GM12878 (cell line): Measurements from ENCODE around the gene TCF12. TPM values are rescaled to one million over a fixed set of nuclear protein-coding genes. Genes with fewer than 3 reads are reported as not detected.

ENCODE experiments used
- ATAC-seq: fragments of 200-7000 bp; cut with Tn5 transposase; 3 replicates; pipeline ENCODE4 v1.9.1; 2020; ENCODE audit warnings: mild to moderate bottlenecking, moderate library complexity
- BruUV-seq: library from RNA; stranded (reverse); fragments of 400-500 nt; replicated peaks from 2 replicates; lab custom pipeline; 2021; lab: Mats Ljungman, UMichigan
- CTCF ChIA-PET: fragments of 300-600 bp; sonication (Branson Sonifier 250); formaldehyde crosslinking; extraction: SDS; loops from one replicate; lab custom pipeline; 2021; ENCODE audit warnings: inconsistent platforms; lab: Yijun Ruan, JAX
- POLR2A ChIA-PET: fragments of 350-600 bp; formaldehyde crosslinking; extraction: SDS; loops from one replicate; lab custom pipeline; 2021; ENCODE audit warnings: inconsistent platforms; lab: Charles Lee
- RAD21 ChIA-PET: fragments of 300-600 bp; sonication (Branson Sonifier 250); formaldehyde crosslinking; loops from one replicate; lab custom pipeline; 2023; ENCODE audit warnings: antibody characterized with exemption; ENCODE audit not compliant: unreplicated experiment; lab: Charles Lee
- SMC1A ChIA-PET: fragments of 300-600 bp; sonication (Branson Sonifier 250); formaldehyde crosslinking; loops from one replicate; lab custom pipeline; 2023; ENCODE audit not compliant: unreplicated experiment, uncharacterized antibody; lab: Charles Lee
- DNase-seq: peaks from one replicate; pipeline ENCODE4 v3.0.0-alpha.2; 2011; ENCODE audit warnings: low read depth, low spot score
- FAIRE-seq: peaks from 3 replicates; lab custom pipeline; 2011; peaks lifted over from hg19 to GRCh38; lab: Jason Lieb, UNC
- H2AFZ ChIP-seq: 2 replicates; pipeline ENCODE4 v1.6.0; 2011; ENCODE audit warnings: low read depth, low read length, control low read depth; ENCODE audit not compliant: control insufficient read depth
- H3K27ac ChIP-seq: 2 replicates; pipeline ENCODE4 v1.5.1; 2011; ENCODE audit warnings: control low read depth; ENCODE audit not compliant: control insufficient read depth, insufficient read depth
- H3K27me3 ChIP-seq, 2 experiments: replicated peaks in 1 of 2; 2 replicates each; pipeline versions ENCODE4 v1.6.0 to v1.6.1; 2011; ENCODE audit warnings: low read length in 1 of 2; ENCODE audit not compliant: control insufficient read depth in 2 of 2, insufficient read depth in 2 of 2
- H3K36me3 ChIP-seq, 2 experiments: 2 replicates each; pipeline ENCODE4 v1.5.1; 2011; ENCODE audit warnings: low read length in 1 of 2; ENCODE audit not compliant: control insufficient read depth in 2 of 2, insufficient read depth in 2 of 2
- H3K4me1 ChIP-seq: 2 replicates; pipeline ENCODE4 v1.6.1; 2011; ENCODE audit warnings: mild to moderate bottlenecking, low read length, moderate library complexity, mixed read lengths; ENCODE audit not compliant: control insufficient read depth, insufficient read depth
- H3K4me2 ChIP-seq: 2 replicates; pipeline ENCODE4 v1.6.0; 2011; ENCODE audit warnings: control low read depth; ENCODE audit not compliant: control insufficient read depth, insufficient read depth
- H3K4me3 ChIP-seq: fragments of 200-600 bp; sonication (generic); 2 replicates; pipeline ENCODE4 v1.5.1; 2016
- H3K79me2 ChIP-seq: 2 replicates; pipeline ENCODE4 v1.6.0; 2011; ENCODE audit warnings: low read length; ENCODE audit not compliant: control insufficient read depth, insufficient read depth
- H3K9ac ChIP-seq: 2 replicates; pipeline ENCODE4 v1.8.0; 2011; ENCODE audit warnings: low read length, control low read depth, mixed read lengths; ENCODE audit not compliant: control insufficient read depth, insufficient read depth
- H3K9me3 ChIP-seq: replicated peaks from 3 replicates; pipeline ENCODE4 v1.5.1; 2011; ENCODE audit warnings: mild to moderate bottlenecking, low read length; ENCODE audit not compliant: control insufficient read depth, insufficient read depth
- H4K20me1 ChIP-seq: 2 replicates; pipeline ENCODE4 v1.6.0; 2011; ENCODE audit not compliant: control insufficient read depth, insufficient read depth
- ATF2 ChIP-seq: IDR thresholded peaks from 2 replicates; pipeline ENCODE4 v1.6.1; 2012; ENCODE audit warnings: low read length, inconsistent platforms
- BACH1 ChIP-seq: fragments of 450-650 bp; IDR thresholded peaks from 2 replicates; pipeline ENCODE4 v1.6.1; 2017; ENCODE audit warnings: mild to moderate bottlenecking, borderline replicate concordance
- CBFB ChIP-seq: IDR thresholded peaks from 2 replicates; pipeline ENCODE4 v1.6.1; 2016; ENCODE audit warnings: antibody characterized with exemption, low read depth
- EGR1 ChIP-seq, 2 experiments: IDR thresholded peaks; 1 replicate in 1 of 2; 2 replicates in 1 of 2; pipeline ENCODE4 v1.6.1; 2011 to 2012; ENCODE audit warnings: low read depth in 2 of 2, low read length in 2 of 2, borderline replicate concordance in 1 of 2, mild to moderate bottlenecking in 1 of 2, moderate library complexity in 1 of 2
- HDAC6 ChIP-seq: fragments of 200-600 bp; sonication (generic); IDR thresholded peaks from one replicate; pipeline ENCODE4 v1.8.0; 2017; ENCODE audit warnings: antibody characterized with exemption; ENCODE audit not compliant: unreplicated experiment
- IRF4 ChIP-seq: IDR thresholded peaks from 2 replicates; pipeline ENCODE4 v1.6.1; 2011; ENCODE audit warnings: low read depth, low read length
- NRF1 ChIP-seq: conservative IDR thresholded peaks from 2 replicates; pipeline ENCODE4 v1.6.1; 2011; ENCODE audit warnings: mild to moderate bottlenecking, low read depth, low read length, improper control_type of control experiment
- POU2F2 ChIP-seq: IDR thresholded peaks from 3 replicates; pipeline ENCODE4 v1.6.1; 2011; ENCODE audit warnings: low read depth, mild to moderate bottlenecking, low read length, borderline replicate concordance
- SREBF1 ChIP-seq: IDR thresholded peaks from 2 replicates; pipeline ENCODE4 v1.6.1; 2012; ENCODE audit warnings: mild to moderate bottlenecking, low read length
- ZNF24 ChIP-seq: fragments of 450-650 bp; IDR thresholded peaks from 2 replicates; pipeline ENCODE4 v1.6.1; 2017; ENCODE audit warnings: antibody characterized with exemption, mild to moderate bottlenecking
- WGBS: methylation state at CpG from one replicate; pipeline ENCODE4 v1.1.6; 2016; ENCODE audit warnings: low lambda C conversion rate; ENCODE audit not compliant: insufficient replicate concordance, insufficient coverage; ENCODE audit errors: missing lambda C conversion rate; 5-methylcytosine and 5-hydroxymethylcytosine counted together
- in situ Hi-C: fragments of 300-500 bp; cut with MboI; formaldehyde crosslinking; loops from 9 replicates; pipeline ENCODE4 v1.14.3; 2018; ENCODE audit warnings: mixed read lengths
- intact Hi-C: fragments of 100-400 bp; cut with micrococcal nuclease; formaldehyde crosslinking; loops from one replicate; pipeline ENCODE4 v1.14.2; 2022; ENCODE audit not compliant: unreplicated experiment
- polyA plus RNA-seq, 11 experiments: library from polyadenylated mRNA; depleted of rRNA in 4 of 11; unstranded in 6 of 11; stranded (reverse) in 5 of 11; fragments of >200 nt; fragmentation: Nextera tagmentation in 4 of 11; fragmentation: Illumina TruSeq in 1 of 11; extraction: Ambion mirVana in 4 of 11; extraction: Trizol in 1 of 11; gene quantifications; 1 replicate in 1 of 11; 2 replicates in 10 of 11; pipeline versions ENCODE4 v1.2.1 to v1.2.3, GENCODE V29; 2011 to 2016; ENCODE audit warnings: inconsistent platforms in 2 of 11, missing spikeins in 2 of 11, low read depth in 1 of 11
- total RNA-seq, 4 experiments: library from RNA; depleted of rRNA in 3 of 4; stranded (reverse); fragments of >200 nt in 3 of 4; fragmentation: Illumina TruSeq in 1 of 4; extraction: Trizol in 1 of 4; gene quantifications; 2 replicates each; pipeline versions ENCODE4 v1.2.1 to v1.2.3, GENCODE V29; 2013 to 2021
- TF ChIP-seq, protein P1 (sequence below): fragments of 150-350 bp; IDR thresholded peaks from 2 replicates; pipeline ENCODE4 v1.6.1; 2016; ENCODE audit warnings: low read depth, low read length

The TCF12 gene
- total and polyA plus RNA-seq, 10 of the 15 experiments (the other 5 are each of a cell fraction or from before 2014, with no cell fraction given): 8.2 to 70.9 (median 49.5) TPM

- TF ChIP-seq, protein P1, sequence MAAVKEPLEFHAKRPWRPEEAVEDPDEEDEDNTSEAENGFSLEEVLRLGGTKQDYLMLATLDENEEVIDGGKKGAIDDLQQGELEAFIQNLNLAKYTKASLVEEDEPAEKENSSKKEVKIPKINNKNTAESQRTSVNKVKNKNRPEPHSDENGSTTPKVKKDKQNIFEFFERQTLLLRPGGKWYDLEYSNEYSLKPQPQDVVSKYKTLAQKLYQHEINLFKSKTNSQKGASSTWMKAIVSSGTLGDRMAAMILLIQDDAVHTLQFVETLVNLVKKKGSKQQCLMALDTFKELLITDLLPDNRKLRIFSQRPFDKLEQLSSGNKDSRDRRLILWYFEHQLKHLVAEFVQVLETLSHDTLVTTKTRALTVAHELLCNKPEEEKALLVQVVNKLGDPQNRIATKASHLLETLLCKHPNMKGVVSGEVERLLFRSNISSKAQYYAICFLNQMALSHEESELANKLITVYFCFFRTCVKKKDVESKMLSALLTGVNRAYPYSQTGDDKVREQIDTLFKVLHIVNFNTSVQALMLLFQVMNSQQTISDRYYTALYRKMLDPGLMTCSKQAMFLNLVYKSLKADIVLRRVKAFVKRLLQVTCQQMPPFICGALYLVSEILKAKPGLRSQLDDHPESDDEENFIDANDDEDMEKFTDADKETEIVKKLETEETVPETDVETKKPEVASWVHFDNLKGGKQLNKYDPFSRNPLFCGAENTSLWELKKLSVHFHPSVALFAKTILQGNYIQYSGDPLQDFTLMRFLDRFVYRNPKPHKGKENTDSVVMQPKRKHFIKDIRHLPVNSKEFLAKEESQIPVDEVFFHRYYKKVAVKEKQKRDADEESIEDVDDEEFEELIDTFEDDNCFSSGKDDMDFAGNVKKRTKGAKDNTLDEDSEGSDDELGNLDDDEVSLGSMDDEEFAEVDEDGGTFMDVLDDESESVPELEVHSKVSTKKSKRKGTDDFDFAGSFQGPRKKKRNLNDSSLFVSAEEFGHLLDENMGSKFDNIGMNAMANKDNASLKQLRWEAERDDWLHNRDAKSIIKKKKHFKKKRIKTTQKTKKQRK: no peak
- TF ChIP-seq EGR1 (IDR thresholded peaks at IDR 0.05; ENCODE audit: borderline replicate concordance in 1 of 2, low read depth in 2 of 2, low read length in 2 of 2) (no peak), SREBF1 (no peak), POU2F2 (no peak)
These were observed 415.8 kb downstream of the TCF12 start (continued) for GRCh38 chr15:57334257-57334656.

GRCh38 chr15:57335293-57335715, 416.9 kb downstream of the TCF12 start:
- ChIA-PET CTCF (interaction anchor here (0.6 kb wide), 1 partner anchor 1504 kb away, joined by 3 read pairs; no protein-coding TSS in a partner anchor), POLR2A (no interaction called here)
- 43% methylated on average over 6 of the region's 6 CpGs for WGBS
- Histone ChIP-seq H3K9ac (no peak overlapping the region), H2AFZ (no peak overlapping the region), H3K27ac (no peak overlapping the region), H3K4me2 (no peak overlapping the region), H3K9me3 (no peaks in the 10 kb centered on the region)
- intact Hi-C loops: no loop called here
- no peak for TF ChIP-seq HDAC6
- TF ChIP-seq ATF2: no peak
- no peak for TF ChIP-seq NRF1
- no peak for TF ChIP-seq ZNF24
- TF ChIP-seq IRF4: no peak
- no peak for TF ChIP-seq CBFB
- no peak for TF ChIP-seq BACH1
- TF ChIP-seq, all 136 proteins: peak for 0
- SMC1A ChIA-PET: no interaction called here
- FAIRE-seq (no peak), DNase-seq (no peak), ATAC-seq (no peak)
- Histone ChIP-seq H3K4me1 (no peaks in the 10 kb centered on the region), H4K20me1 (no peaks in the 10 kb centered on the region), H3K79me2 (no peaks in the 10 kb centered on the region), H3K27me3 (no peaks in the 10 kb centered on the region; a peak in 3 of 4 replicates), H3K36me3 (no peaks in the 10 kb centered on the region), H3K4me3 (no peak overlapping the region)
- in situ Hi-C loops: no loop called here
- RAD21 ChIA-PET: no interaction called here
- no TSS peak for BruUV-seq
